Measurements from ENCODE around the gene METTL1.

- no peak for TF ChIP-seq POLR2A (IDR thresholded peaks at IDR 0.05)
- no peak for TF ChIP-seq EP300 (IDR thresholded peaks at IDR 0.05)
These were observed 10.4 kb downstream of the METTL1 start for GRCh38 chr12:57761391-57761998.
